ENCODE results near the gene POM121C.
"Not testable (repeated sequence)": the region's sequence is repeated elsewhere in the genome, so short reads cannot be mapped to it uniquely, and the experiment has no call there.

Gene POM121C

GRCh38 chr7:75420152-75420551, 65.9 kb downstream of the POM121C start:
- not testable (repeated sequence) for H3K27ac Mint-ChIP-seq; H3K27me3 Mint-ChIP-seq (ENCODE audit: low read depth); H3K9me3 Mint-ChIP-seq; H3K4me3 Mint-ChIP-seq; H3K4me1 Mint-ChIP-seq
- H3K36me3 Mint-ChIP-seq (ENCODE audit: low read depth), result peaks cover 21% of the 10 kb centered on the region

GRCh38 chr7:75419693-75420092, 66.4 kb downstream of the POM121C start:
- H3K4me3 Mint-ChIP-seq; H3K27me3 Mint-ChIP-seq (ENCODE audit: low read depth); H3K27ac Mint-ChIP-seq; H3K9me3 Mint-ChIP-seq; H3K4me1 Mint-ChIP-seq: not testable (repeated sequence)
- H3K36me3 Mint-ChIP-seq (ENCODE audit: low read depth), result peaks cover 20% of the 10 kb centered on the region

- H3K36me3 Mint-ChIP-seq (ENCODE audit: low read depth), result peaks cover 15% of the 10 kb centered on the region
- H3K27ac Mint-ChIP-seq; H3K9me3 Mint-ChIP-seq; H3K27me3 Mint-ChIP-seq (ENCODE audit: low read depth); H3K4me3 Mint-ChIP-seq; H3K4me1 Mint-ChIP-seq: not testable (repeated sequence)
Measured at GRCh38 chr7:75419210-75419609, 66.9 kb downstream of the POM121C start.

- H3K4me3 Mint-ChIP-seq; H3K27ac Mint-ChIP-seq; H3K9me3 Mint-ChIP-seq; H3K4me1 Mint-ChIP-seq; H3K27me3 Mint-ChIP-seq (ENCODE audit: low read depth): not testable (repeated sequence)
- peaks cover 14% of the 10 kb centered on the region for H3K36me3 Mint-ChIP-seq (ENCODE audit: low read depth)
Measured at GRCh38 chr7:75418292-75418858, 67.7 kb downstream of the POM121C start.

GRCh38 chr7:75416787-75417186, 69.3 kb downstream of the POM121C start:
- H3K36me3 Mint-ChIP-seq (ENCODE audit: low read depth), result peaks cover 14% of the 10 kb centered on the region
- not testable (repeated sequence) for H3K4me1 Mint-ChIP-seq; H3K27me3 Mint-ChIP-seq (ENCODE audit: low read depth); H3K4me3 Mint-ChIP-seq; H3K27ac Mint-ChIP-seq; H3K9me3 Mint-ChIP-seq

- not testable (repeated sequence) for H3K27me3 Mint-ChIP-seq (ENCODE audit: low read depth); H3K27ac Mint-ChIP-seq; H3K4me1 Mint-ChIP-seq; H3K4me3 Mint-ChIP-seq; H3K9me3 Mint-ChIP-seq
- peaks cover 14% of the 10 kb centered on the region for H3K36me3 Mint-ChIP-seq (ENCODE audit: low read depth)
Measured at GRCh38 chr7:75415829-75416373, 70.2 kb downstream of the POM121C start.

GRCh38 chr7:75415428-75415817, 70.7 kb downstream of the POM121C start:
- H3K4me1 Mint-ChIP-seq; H3K9me3 Mint-ChIP-seq; H3K27me3 Mint-ChIP-seq (ENCODE audit: low read depth); H3K4me3 Mint-ChIP-seq; H3K27ac Mint-ChIP-seq: not testable (repeated sequence)
- H3K36me3 Mint-ChIP-seq (ENCODE audit: low read depth), result peaks cover 12% of the 10 kb centered on the region

GRCh38 chr7:75414708-75415427, 71.2 kb downstream of the POM121C start:
- not testable (repeated sequence) for H3K27ac Mint-ChIP-seq; H3K9me3 Mint-ChIP-seq; H3K4me3 Mint-ChIP-seq; H3K4me1 Mint-ChIP-seq; H3K36me3 Mint-ChIP-seq (ENCODE audit: low read depth); H3K27me3 Mint-ChIP-seq (ENCODE audit: low read depth)

GRCh38 chr7:75414204-75414603, 71.9 kb downstream of the POM121C start:
- not testable (repeated sequence) for H3K27ac Mint-ChIP-seq; H3K4me1 Mint-ChIP-seq; H3K36me3 Mint-ChIP-seq (ENCODE audit: low read depth); H3K9me3 Mint-ChIP-seq; H3K4me3 Mint-ChIP-seq; H3K27me3 Mint-ChIP-seq (ENCODE audit: low read depth)

- not testable (repeated sequence) for H3K36me3 Mint-ChIP-seq (ENCODE audit: low read depth); H3K27me3 Mint-ChIP-seq (ENCODE audit: low read depth); H3K9me3 Mint-ChIP-seq; H3K4me3 Mint-ChIP-seq; H3K27ac Mint-ChIP-seq; H3K4me1 Mint-ChIP-seq
Measured at GRCh38 chr7:75410823-75411173, 75.3 kb downstream of the POM121C start.

GRCh38 chr7:75409880-75410822, 75.9 kb downstream of the POM121C start:
- peak overlapping the region; percentile 77 to 85 (median 85) for H3K4me3 Mint-ChIP-seq
- not testable (repeated sequence) for H3K4me1 Mint-ChIP-seq; H3K36me3 Mint-ChIP-seq (ENCODE audit: low read depth); H3K9me3 Mint-ChIP-seq; H3K27me3 Mint-ChIP-seq (ENCODE audit: low read depth); H3K27ac Mint-ChIP-seq

- H3K36me3 Mint-ChIP-seq (ENCODE audit: low read depth), result not testable (repeated sequence)
Measured at GRCh38 chr7:75404663-75405062, 81.4 kb downstream of the POM121C start.

GRCh38 chr7:75403455-75404443, 82.3 kb downstream of the POM121C start:
- not testable (repeated sequence) for H3K4me3 Mint-ChIP-seq; H3K9me3 Mint-ChIP-seq; H3K4me1 Mint-ChIP-seq; H3K27me3 Mint-ChIP-seq (ENCODE audit: low read depth); H3K36me3 Mint-ChIP-seq (ENCODE audit: low read depth); H3K27ac Mint-ChIP-seq

More at GRCh38 chr7:75404663-75405062, 81.4 kb downstream of the POM121C start:
- H3K27me3 Mint-ChIP-seq (ENCODE audit: low read depth); H3K9me3 Mint-ChIP-seq; H3K27ac Mint-ChIP-seq; H3K4me1 Mint-ChIP-seq; H3K4me3 Mint-ChIP-seq: not testable (repeated sequence)

GRCh38 chr7:75400575-75400974, 85.5 kb downstream of the POM121C start:
- H3K4me3 Mint-ChIP-seq, result not testable (repeated sequence)

More at GRCh38 chr7:75400575-75400974, 85.5 kb downstream of the POM121C start:
- H3K9me3 Mint-ChIP-seq; H3K27ac Mint-ChIP-seq; H3K27me3 Mint-ChIP-seq (ENCODE audit: low read depth); H3K36me3 Mint-ChIP-seq (ENCODE audit: low read depth); H3K4me1 Mint-ChIP-seq: not testable (repeated sequence)
